ENCODE data around the gene BTNL9. TPM values are rescaled to one million over a fixed set of nuclear protein-coding genes. Genes with fewer than 3 reads are reported as not detected.
"Not testable (repeated sequence)": the region's sequence is repeated elsewhere in the genome, so short reads cannot be mapped to it uniquely, and the experiment has no call there.

BTNL9 gene
- polyA plus RNA-seq, 4 donors, result 4.2 to 10.0 (median 7.4) TPM

DNA sequence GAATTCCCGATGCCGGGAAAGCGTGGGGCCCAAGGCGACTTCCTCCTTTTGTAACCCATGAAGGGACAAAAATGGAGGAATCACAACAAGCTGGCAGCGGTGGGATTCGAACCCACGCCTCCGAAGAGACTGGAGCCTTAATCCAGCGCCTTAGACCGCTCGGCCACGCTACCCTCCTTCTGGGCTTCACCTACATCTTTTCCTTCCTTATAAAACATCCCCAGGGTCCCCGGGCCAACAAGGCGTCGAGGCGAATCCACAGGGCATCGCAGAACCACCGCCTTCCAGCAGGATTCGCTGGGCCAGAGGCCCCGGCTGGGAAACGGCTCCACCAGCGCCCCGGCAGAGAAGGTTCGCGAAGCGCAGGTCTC, 57.3 kb downstream of the BTNL9 start:
- not testable (repeated sequence) for DNase-seq (ENCODE audit: low read depth in 4 of 4, low spot score in 3 of 4)

DNA sequence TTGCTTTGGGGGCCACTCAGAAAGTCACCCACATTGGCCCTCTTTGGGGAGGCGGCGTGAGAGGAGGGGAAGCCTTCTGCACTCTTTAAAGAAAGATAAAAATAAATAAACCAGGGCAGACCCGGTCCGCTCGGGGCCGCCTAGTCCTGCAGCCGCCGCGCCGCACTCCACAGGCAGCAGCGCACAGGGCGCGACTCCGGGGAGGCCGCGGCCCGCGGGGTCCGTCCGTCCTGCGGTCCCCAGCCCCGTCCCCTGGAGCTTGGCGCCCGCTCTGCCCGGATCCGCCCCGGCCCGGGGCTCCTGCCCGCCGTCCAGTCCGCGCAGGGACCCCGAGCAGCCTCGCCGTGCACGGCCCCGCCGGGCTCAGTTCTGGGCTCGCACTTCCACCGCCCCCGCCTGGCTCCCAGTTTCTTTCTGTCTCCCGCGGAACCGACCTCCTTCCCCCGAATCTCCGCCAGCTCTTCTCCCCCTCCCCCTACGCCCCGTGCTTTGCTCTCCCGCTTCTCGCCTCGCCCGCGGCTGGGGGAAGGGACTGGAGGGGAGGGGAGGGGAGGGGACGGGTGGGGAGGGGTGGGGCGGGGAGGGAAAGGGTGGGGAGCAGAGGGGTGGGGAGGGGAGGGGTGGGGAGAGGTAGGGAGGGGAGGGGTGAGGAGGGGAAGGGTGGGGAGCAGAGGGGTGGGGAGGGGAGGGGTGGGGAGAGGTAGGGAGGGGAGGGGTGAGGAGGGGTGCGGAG, 57.9 kb downstream of the BTNL9 start:
- not testable (repeated sequence) for DNase-seq (ENCODE audit: low read depth in 4 of 4, low spot score in 3 of 4)

DNA sequence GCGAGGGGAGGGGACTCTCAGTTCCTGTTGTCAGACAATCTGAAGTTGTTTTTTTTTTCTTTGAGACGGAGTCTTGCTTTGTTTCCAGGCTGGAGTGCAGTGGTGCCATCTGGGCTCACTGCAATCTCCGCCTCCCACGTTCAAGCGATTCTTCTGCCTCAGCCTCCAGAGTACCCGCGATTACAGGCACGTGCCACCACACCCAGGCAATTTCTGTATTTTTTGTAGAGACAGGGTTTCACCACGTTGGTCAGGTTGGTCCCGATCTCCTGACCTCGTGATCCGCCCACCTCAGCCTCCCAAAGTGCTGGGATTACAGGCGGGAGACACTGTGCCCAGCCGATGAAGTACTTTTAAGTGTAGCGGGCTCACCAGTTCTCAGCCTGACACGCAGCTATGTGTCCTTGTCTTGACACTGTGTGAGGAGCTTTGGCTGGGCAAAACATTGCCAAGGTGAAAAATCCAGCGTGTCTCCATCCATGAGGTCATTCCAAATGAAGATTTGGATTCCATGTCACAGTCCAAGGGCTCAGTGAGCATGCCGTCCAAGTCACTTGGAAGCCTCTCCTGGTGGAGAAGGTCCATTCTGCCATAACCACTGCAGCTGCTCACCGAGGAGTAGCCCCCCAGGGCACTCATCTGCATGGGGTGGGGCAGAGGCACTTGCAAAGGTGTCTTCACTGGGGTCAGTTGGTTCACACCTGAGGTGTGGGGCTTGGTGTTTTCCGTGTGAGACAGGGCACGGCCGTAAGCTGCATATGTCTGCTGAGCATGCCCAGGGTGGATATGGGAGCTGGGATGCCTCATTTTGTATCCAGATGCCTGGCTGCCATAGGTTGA, 58.9 kb downstream of the BTNL9 start:
- no peak for DNase-seq (ENCODE audit: low read depth in 4 of 4, low spot score in 3 of 4)

DNA sequence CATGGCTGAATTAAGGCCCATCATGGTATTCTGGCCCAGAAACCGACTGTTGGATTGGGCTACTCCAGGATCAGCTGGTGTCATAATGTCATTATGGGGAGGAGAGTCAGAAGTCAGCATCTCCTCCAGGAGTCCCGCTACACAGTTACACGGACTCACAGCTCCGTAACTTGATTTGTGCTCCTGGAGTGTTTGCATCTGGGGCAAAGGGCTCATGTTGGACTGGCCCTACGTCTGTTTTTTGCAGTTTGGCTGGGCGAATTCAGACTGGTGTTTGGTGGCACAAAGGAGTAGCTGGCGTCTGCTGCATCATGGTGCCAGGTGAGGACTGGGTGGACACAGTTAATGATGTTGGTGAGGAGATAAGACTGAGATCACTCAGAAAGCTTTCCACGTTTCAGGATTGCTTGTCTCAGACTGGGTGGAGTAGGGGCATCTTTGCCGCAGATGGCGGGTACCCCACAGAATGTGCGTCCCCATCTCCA, 59.6 kb downstream of the BTNL9 start:
- DNase-seq (ENCODE audit: low read depth in 4 of 4, low spot score in 3 of 4), result no peak

DNA sequence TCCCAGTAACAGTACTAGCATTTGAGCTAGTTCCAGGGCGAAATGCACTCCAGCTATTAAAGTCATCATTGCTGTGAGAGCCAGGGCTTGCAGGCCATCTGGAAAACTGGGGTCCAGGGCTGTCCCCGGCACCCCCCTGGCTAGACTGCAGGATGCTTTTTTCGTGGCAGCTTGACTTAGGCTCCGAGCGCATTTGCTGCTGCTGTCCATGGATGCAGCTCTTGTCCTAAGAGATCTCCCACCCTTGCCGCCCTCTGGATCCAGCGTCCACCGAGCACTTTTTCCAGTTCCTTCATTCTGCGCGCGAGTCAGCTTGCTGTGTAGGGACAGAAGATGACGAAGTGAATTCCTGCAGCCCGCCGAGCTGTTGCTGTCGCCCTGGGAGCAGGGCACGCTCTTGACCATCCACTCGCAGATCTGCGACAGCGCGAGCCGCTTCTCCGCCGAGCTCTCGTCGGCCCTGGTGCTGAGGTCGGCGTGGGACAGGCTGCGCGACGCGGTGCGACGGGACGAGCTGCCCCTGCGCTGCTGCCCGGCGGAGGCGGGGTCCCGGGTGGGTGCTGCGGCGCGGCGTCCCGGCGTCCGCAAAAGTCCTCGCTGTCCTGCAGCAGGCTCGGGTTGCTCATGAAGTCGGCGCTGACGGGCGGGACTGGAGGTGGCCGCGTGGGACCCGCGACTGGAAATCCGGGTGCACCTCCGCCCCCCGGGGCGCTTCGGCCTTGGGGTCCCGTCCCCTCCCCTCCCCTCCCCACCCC, 60.2 kb downstream of the BTNL9 start:
- DNase-seq (ENCODE audit: low read depth in 4 of 4, low spot score in 3 of 4), result no peak

GRCh38 chr5:181101030-181101641, 61.1 kb downstream of the BTNL9 start:
- not testable (repeated sequence) for DNase-seq (ENCODE audit: low read depth in 4 of 4, low spot score in 3 of 4)

DNA sequence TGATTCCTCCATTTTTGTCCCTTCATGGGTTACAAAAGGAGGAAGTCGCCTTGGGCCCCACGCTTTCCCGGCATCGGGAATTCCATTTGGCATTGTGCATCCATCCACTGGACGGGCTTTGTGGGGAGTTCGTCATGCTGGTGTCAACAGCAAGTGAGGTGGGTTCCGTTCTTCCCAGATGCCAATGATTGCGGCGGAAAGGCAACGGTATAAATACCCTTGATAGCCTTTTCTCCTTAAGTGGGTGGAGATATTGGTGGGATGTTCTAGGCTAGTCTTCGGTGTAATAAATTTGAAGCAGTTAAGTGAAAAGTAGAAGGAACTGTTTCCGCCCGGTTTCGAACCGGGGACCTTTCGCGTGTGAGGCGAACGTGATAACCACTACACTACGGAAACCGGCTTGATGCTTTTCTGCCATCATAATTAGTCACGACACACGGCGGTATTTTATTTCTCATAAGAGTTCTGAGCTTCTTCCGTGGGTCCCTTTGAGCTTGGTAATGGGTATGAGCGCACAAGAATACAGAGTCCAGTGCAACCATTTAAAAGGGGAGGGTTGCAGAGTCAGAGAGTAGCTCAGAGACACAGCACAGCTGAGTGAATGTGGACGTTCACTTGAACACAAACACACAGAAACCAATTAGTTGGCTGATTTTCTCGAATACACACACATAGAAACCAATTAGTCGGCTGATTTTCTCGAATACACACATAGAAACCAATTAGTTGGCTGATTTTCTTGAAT, 62.0 kb downstream of the BTNL9 start:
- DNase-seq (ENCODE audit: low read depth in 4 of 4, low spot score in 3 of 4), result not testable (repeated sequence)

GRCh38 chr5:181104259-181104568, 64.1 kb downstream of the BTNL9 start:
- DNase-seq (ENCODE audit: low read depth in 4 of 4, low spot score in 3 of 4), result not testable (repeated sequence)

DNA sequence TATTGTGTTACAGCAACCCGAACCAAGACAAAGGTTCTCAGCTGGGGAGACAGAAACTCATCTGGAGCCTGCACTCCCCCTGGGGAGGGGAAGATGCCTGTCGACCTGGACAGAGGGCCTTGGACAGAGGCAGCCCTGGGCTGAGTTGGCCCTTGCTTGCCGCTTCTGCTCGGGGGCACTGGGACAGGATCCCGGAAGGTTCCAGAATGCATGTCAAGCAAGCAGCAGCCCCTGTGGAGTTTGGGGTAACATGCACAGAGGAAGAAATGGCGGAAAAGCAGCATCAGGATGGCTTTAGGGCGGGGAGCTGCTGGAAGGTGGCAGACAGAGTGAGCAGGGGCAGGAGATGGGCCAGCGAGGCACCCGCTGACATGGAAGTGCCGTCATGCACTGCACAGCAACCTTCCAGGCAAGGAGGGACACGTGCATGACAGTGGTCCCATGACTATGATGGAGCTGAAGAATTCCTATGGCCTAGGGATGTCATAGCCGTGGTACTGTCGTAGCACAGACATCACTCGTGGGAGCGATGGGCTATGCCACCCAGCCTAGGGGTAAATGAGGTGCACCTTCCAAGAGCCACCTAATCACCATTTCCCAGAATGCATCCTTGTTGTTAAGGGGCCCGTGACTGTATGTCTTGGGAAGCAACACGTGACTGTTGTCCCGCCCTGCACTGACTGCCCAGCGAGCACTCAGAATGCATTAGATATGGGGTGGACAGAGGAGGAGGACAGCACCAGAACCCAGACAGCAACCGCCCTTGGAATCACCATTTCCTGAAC, 64.7 kb downstream of the BTNL9 start:
- not testable (repeated sequence) for DNase-seq (ENCODE audit: low read depth in 4 of 4, low spot score in 3 of 4)

DNA sequence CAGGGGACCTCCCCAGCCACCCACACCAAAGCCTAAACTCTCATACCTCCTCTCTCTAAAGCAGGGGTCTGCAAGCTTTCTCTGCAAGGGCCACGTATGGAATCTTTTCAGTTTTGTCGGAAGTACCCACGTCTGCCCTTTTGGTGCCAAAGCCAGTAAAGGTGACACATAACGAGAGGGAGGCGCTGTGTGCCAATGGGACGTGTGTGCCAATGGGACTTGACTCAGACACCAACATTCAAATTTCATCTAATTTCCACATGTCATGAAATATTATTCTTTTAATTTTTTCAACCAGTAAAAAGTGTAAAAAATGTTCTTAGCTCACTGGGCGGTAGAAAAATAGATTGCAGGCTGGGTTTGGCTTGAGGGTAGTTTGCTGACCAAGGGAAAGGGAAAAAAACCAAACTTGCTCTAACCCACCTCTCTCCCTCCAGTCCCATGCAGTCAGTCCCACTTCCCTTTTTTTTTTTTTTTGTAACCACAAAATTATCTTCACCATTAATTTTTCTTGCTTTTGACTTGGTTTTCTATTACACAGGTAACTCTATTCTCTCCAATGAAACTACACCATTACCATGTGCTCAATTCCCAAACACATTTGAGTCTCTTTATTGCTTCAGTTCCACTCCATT, 65.4 kb downstream of the BTNL9 start:
- DNase-seq (ENCODE audit: low read depth in 4 of 4, low spot score in 3 of 4), result no peak

- no peak for DNase-seq (ENCODE audit: low read depth in 4 of 4, low spot score in 3 of 4)
Observed at GRCh38 chr5:181107699-181108098, 67.6 kb downstream of the BTNL9 start.

DNA sequence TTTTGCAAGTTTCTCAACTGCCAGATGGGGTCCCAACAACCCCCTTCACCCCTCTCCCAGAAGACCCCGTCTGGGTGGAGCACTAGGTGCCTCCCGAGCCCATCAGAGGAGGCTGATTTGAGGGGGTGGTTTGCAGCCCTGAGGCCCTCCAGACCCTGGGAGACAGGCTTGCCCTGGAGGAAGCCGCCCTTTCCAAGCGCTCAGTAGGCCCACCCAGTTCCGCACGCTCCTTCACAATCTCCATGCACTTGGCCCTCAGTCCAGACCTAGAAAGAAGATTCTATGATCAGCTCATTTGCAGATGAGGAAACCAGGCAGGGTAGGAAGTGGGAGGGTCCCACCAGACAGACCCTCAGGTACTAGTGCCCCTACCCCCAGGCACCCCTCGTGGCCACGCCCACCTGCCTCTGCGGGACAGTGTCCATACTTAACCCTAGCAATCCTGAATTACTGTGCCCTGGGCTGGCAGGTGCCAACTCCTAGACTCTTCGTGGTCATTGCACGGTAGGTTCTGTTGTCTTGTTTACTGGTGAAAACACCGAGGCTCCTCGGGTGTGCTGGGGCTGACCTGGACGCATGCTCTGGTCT, 68.6 kb downstream of the BTNL9 start:
- no peak for DNase-seq (ENCODE audit: low read depth in 4 of 4, low spot score in 3 of 4)

GRCh38 chr5:181109489-181110013, 69.5 kb downstream of the BTNL9 start:
- DNase-seq (ENCODE audit: low read depth in 4 of 4, low spot score in 3 of 4), result no peak

DNA sequence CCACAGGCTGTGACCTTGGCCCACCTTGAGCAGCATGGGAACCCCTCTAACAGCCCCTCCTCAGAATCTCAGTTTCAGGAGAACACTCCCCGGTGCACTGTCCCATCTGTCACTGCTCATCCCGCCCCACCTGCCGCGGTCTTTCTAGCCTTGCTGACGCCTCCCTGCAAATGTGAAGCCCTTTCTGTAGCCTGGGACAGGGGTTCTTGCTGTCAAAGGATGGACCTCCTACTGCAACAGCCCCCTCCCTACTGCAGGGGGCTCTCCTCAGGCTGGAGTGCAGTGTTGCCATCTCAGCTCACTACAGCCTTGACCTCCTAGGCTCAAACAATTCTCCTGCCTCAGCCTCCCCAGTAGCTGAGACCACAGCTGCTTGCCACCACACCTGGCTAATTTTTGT, 70.9 kb downstream of the BTNL9 start:
- DNase-seq (ENCODE audit: low read depth in 4 of 4, low spot score in 3 of 4), result no peak

Data from left renal pelvis (tissue), 4 donors.